ENCODE measurements around the gene GALP.

GALP gene

DNA sequence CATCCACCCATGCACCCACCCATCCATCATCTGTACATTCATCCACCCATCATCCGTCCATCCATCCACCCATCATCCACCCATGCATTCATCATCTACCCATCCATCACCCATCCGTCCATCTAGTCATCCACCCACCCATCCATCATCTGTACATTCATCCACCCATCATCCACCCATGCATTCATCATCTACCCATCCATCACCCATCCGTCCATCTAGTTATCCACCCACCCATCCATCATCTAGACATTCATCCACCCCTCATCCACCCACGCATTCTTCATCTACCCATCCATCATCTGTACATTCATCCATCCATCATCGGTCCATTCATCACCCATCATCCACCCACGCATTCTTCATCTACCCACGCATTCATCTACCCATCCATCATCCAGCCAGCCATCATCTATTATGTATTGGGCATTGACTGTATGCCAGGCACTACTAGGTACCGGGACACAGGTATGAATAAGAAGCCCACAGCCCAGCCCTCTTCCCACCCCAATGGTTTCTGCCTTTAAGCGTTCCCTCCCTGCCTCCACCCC, 16.7 kb upstream of the GALP start (continued):
- TF ChIP-seq ARNTL (CRISPR knock-in tag; IDR thresholded peaks at IDR 0.05; ENCODE audit: borderline replicate concordance, low read depth) (no peak), ZNF8 (CRISPR knock-in tag; IDR thresholded peaks at IDR 0.05) (no peak), ZFP30 (CRISPR knock-in tag; IDR thresholded peaks at IDR 0.05) (no peak), ZFP3 (CRISPR knock-in tag; IDR thresholded peaks at IDR 0.05) (no peak)

DNA sequence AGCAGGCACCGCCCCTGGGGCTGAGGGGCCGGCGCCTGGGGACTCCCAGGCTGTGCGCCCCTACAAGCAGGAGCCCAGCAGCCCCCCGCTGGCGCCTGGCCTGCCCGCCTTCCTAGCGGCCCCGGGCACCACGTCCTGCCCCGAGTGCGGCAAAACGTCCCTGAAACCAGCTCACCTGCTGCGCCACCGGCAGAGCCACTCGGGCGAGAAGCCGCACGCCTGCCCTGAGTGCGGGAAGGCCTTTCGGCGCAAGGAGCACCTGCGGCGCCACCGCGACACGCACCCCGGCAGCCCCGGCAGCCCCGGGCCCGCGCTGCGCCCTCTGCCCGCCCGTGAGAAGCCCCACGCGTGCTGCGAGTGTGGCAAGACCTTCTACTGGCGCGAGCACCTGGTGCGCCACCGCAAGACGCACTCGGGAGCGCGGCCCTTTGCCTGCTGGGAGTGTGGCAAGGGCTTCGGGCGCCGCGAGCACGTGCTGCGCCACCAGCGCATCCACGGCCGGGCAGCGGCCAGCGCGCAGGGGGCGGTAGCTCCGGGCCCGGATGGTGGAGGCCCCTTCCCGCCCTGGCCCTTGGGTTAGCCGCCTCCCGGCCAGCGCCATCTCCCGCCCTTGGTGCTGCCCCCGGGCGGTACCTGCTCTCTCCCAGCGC, 16.1 kb upstream of the GALP start:
- TF ChIP-seq ESRRG (CRISPR knock-in tag; IDR thresholded peaks at IDR 0.05) (no peak), ISL1 (CRISPR knock-in tag; IDR thresholded peaks at IDR 0.05) (no peak), GLIS3 (CRISPR knock-in tag; IDR thresholded peaks at IDR 0.05) (no peak), ZC3H10 (CRISPR knock-in tag; IDR thresholded peaks at IDR 0.05) (no peak), ZNF565 (CRISPR knock-in tag; conservative IDR thresholded peaks at IDR 0.05; ENCODE audit: low read depth) (no peak), ZNF8 (CRISPR knock-in tag; IDR thresholded peaks at IDR 0.05) (no peak), ARNTL (CRISPR knock-in tag; IDR thresholded peaks at IDR 0.05; ENCODE audit: borderline replicate concordance, low read depth) (no peak), ZFP30 (CRISPR knock-in tag; IDR thresholded peaks at IDR 0.05) (no peak), TOX (CRISPR knock-in tag; IDR thresholded peaks at IDR 0.05; ENCODE audit: borderline replicate concordance) (no peak), RARB (CRISPR knock-in tag; IDR thresholded peaks at IDR 0.05) (no peak), ZFP3 (CRISPR knock-in tag; IDR thresholded peaks at IDR 0.05) (no peak)
- TF ChIP-seq, protein P1, sequence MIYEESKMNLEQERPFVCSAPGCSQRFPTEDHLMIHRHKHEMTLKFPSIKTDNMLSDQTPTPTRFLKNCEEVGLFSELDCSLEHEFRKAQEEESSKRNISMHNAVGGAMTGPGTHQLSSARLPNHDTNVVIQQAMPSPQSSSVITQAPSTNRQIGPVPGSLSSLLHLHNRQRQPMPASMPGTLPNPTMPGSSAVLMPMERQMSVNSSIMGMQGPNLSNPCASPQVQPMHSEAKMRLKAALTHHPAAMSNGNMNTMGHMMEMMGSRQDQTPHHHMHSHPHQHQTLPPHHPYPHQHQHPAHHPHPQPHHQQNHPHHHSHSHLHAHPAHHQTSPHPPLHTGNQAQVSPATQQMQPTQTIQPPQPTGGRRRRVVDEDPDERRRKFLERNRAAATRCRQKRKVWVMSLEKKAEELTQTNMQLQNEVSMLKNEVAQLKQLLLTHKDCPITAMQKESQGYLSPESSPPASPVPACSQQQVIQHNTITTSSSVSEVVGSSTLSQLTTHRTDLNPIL (CRISPR knock-in tag; IDR thresholded peaks at IDR 0.05; ENCODE audit: low read depth): no peak
- TF ChIP-seq, protein P2, sequence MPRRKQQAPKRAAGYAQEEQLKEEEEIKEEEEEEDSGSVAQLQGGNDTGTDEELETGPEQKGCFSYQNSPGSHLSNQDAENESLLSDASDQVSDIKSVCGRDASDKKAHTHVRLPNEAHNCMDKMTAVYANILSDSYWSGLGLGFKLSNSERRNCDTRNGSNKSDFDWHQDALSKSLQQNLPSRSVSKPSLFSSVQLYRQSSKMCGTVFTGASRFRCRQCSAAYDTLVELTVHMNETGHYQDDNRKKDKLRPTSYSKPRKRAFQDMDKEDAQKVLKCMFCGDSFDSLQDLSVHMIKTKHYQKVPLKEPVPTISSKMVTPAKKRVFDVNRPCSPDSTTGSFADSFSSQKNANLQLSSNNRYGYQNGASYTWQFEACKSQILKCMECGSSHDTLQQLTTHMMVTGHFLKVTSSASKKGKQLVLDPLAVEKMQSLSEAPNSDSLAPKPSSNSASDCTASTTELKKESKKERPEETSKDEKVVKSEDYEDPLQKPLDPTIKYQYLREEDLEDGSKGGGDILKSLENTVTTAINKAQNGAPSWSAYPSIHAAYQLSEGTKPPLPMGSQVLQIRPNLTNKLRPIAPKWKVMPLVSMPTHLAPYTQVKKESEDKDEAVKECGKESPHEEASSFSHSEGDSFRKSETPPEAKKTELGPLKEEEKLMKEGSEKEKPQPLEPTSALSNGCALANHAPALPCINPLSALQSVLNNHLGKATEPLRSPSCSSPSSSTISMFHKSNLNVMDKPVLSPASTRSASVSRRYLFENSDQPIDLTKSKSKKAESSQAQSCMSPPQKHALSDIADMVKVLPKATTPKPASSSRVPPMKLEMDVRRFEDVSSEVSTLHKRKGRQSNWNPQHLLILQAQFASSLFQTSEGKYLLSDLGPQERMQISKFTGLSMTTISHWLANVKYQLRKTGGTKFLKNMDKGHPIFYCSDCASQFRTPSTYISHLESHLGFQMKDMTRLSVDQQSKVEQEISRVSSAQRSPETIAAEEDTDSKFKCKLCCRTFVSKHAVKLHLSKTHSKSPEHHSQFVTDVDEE (CRISPR knock-in tag; IDR thresholded peaks at IDR 0.05): no peak
- TF ChIP-seq, protein P3, sequence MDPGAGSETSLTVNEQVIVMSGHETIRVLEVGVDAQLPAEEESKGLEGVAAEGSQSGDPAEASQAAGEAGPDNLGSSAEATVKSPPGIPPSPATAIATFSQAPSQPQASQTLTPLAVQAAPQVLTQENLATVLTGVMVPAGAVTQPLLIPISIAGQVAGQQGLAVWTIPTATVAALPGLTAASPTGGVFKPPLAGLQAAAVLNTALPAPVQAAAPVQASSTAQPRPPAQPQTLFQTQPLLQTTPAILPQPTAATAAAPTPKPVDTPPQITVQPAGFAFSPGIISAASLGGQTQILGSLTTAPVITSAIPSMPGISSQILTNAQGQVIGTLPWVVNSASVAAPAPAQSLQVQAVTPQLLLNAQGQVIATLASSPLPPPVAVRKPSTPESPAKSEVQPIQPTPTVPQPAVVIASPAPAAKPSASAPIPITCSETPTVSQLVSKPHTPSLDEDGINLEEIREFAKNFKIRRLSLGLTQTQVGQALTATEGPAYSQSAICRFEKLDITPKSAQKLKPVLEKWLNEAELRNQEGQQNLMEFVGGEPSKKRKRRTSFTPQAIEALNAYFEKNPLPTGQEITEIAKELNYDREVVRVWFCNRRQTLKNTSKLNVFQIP (CRISPR knock-in tag; IDR thresholded peaks at IDR 0.05; ENCODE audit: borderline replicate concordance, low read depth): no peak
- TF ChIP-seq, protein P4, sequence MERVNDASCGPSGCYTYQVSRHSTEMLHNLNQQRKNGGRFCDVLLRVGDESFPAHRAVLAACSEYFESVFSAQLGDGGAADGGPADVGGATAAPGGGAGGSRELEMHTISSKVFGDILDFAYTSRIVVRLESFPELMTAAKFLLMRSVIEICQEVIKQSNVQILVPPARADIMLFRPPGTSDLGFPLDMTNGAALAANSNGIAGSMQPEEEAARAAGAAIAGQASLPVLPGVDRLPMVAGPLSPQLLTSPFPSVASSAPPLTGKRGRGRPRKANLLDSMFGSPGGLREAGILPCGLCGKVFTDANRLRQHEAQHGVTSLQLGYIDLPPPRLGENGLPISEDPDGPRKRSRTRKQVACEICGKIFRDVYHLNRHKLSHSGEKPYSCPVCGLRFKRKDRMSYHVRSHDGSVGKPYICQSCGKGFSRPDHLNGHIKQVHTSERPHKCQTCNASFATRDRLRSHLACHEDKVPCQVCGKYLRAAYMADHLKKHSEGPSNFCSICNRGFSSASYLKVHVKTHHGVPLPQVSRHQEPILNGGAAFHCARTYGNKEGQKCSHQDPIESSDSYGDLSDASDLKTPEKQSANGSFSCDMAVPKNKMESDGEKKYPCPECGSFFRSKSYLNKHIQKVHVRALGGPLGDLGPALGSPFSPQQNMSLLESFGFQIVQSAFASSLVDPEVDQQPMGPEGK (CRISPR knock-in tag; IDR thresholded peaks at IDR 0.05; ENCODE audit: borderline replicate concordance): no peak
- TF ChIP-seq, protein P5, sequence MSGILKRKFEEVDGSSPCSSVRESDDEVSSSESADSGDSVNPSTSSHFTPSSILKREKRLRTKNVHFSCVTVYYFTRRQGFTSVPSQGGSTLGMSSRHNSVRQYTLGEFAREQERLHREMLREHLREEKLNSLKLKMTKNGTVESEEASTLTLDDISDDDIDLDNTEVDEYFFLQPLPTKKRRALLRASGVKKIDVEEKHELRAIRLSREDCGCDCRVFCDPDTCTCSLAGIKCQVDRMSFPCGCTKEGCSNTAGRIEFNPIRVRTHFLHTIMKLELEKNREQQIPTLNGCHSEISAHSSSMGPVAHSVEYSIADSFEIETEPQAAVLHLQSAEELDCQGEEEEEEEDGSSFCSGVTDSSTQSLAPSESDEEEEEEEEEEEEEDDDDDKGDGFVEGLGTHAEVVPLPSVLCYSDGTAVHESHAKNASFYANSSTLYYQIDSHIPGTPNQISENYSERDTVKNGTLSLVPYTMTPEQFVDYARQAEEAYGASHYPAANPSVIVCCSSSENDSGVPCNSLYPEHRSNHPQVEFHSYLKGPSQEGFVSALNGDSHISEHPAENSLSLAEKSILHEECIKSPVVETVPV (CRISPR knock-in tag; IDR thresholded peaks at IDR 0.05): no peak
- ATAC-seq: no peak

DNA sequence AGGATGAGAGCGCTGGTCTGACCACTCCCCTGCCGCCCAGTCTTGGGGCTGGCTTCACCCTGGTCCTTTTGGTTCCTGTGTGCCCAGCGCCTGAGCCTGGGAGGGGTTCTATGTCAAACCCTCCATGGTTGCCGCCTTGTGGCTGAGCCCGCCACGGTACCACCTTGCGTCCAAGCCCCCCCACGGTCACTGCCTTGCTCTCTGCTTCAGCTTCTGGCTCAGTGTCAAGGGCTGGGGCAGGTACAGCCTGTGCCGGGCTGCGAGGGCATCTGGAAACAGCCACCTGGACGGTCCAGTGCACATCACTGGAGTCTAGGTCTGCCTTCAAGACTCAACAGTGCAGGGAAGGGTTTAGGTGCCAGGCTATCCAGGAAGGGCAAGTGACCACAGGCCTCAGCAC, 14.3 kb upstream of the GALP start:
- no peak for TF ChIP-seq OSR1 (CRISPR knock-in tag; IDR thresholded peaks at IDR 0.05)
- TF ChIP-seq ZNF8 (CRISPR knock-in tag; IDR thresholded peaks at IDR 0.05): no peak
- no peak for TF ChIP-seq ISL1 (CRISPR knock-in tag; IDR thresholded peaks at IDR 0.05)
- TF ChIP-seq SNAI2 (CRISPR knock-in tag; IDR thresholded peaks at IDR 0.05): no peak
- TF ChIP-seq RARB (CRISPR knock-in tag; IDR thresholded peaks at IDR 0.05): no peak
- TF ChIP-seq GLIS3 (CRISPR knock-in tag; IDR thresholded peaks at IDR 0.05): no peak
- TF ChIP-seq, protein P1 (CRISPR knock-in tag; IDR thresholded peaks at IDR 0.05; ENCODE audit: low read depth): no peak
- TF ChIP-seq TCF4 (CRISPR knock-in tag; IDR thresholded peaks at IDR 0.05; ENCODE audit: borderline replicate concordance): no peak
- ATAC-seq: no peak; the same call in 2 of the 3 replicates
